ENCODE measurements around the gene NAA25.

- TF ChIP-seq, protein P1, sequence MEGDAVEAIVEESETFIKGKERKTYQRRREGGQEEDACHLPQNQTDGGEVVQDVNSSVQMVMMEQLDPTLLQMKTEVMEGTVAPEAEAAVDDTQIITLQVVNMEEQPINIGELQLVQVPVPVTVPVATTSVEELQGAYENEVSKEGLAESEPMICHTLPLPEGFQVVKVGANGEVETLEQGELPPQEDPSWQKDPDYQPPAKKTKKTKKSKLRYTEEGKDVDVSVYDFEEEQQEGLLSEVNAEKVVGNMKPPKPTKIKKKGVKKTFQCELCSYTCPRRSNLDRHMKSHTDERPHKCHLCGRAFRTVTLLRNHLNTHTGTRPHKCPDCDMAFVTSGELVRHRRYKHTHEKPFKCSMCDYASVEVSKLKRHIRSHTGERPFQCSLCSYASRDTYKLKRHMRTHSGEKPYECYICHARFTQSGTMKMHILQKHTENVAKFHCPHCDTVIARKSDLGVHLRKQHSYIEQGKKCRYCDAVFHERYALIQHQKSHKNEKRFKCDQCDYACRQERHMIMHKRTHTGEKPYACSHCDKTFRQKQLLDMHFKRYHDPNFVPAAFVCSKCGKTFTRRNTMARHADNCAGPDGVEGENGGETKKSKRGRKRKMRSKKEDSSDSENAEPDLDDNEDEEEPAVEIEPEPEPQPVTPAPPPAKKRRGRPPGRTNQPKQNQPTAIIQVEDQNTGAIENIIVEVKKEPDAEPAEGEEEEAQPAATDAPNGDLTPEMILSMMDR (IDR thresholded peaks at IDR 0.05; ENCODE audit: low read depth, low read length) = no peak
- no peak for TF ChIP-seq MAX (IDR thresholded peaks at IDR 0.05; ENCODE audit: low read depth, low read length)
- no peak for TF ChIP-seq POLR2A (IDR thresholded peaks at IDR 0.05; ENCODE audit: extremely low read depth, insufficient read length)
Measured at GRCh38 chr12:111992464-111992863, 116.1 kb downstream of the NAA25 start.
